Activated CD4-positive, alpha-beta T cell treated with anti-CD3 and anti-CD28 coated beads, Interleukin-2, amount 10 ng/mL, durations not matched to agents 7 days and 5 days (primary cell): Measurements from ENCODE around the gene MIB1. TPM values are rescaled to one million over a fixed set of nuclear protein-coding genes. Genes with fewer than 3 reads are reported as not detected.
A peak's percentile ranks its signal among the peaks of the same experiment; 100 is the strongest.
"Not testable (repeated sequence)": the region's sequence is repeated elsewhere in the genome, so short reads cannot be mapped to it uniquely, and the experiment has no call there.

Experiments used
- CTCF ChIA-PET: fragments of 350-600 bp; sonication (Branson Sonifier 250); formaldehyde crosslinking; loops from one replicate; lab custom pipeline; 2021; ENCODE audit warnings: antibody characterized with exemption; lab: Charles Lee
- POLR2A ChIA-PET: fragments of 350-600 bp; sonication (Branson Sonifier 250); formaldehyde crosslinking; loops from one replicate; lab custom pipeline; 2021; ENCODE audit warnings: antibody characterized with exemption; lab: Charles Lee
- DNase-seq: peaks from one replicate; pipeline ENCODE4 v3.0.0-alpha.2; 2020
- H3K27ac Mint-ChIP-seq: one replicate; pipeline ENCODE4 v1.8.0; 2021; ENCODE audit warnings: mild to moderate bottlenecking, moderate library complexity, mixed read lengths
- H3K27me3 Mint-ChIP-seq: one replicate; pipeline ENCODE4 v1.8.0; 2021; ENCODE audit warnings: mixed read lengths
- H3K36me3 Mint-ChIP-seq: one replicate; pipeline ENCODE4 v1.8.0; 2021; ENCODE audit warnings: low read depth, mixed read lengths
- H3K4me1 Mint-ChIP-seq: one replicate; pipeline ENCODE4 v1.8.0; 2021; ENCODE audit warnings: mixed read lengths
- H3K4me3 Mint-ChIP-seq: one replicate; pipeline ENCODE4 v1.8.0; 2021; ENCODE audit warnings: mild to moderate bottlenecking, moderate library complexity, mixed read lengths
- H3K9me3 Mint-ChIP-seq: one replicate; pipeline ENCODE4 v1.8.0; 2021; ENCODE audit warnings: mixed read lengths
- total RNA-seq, 2 experiments: library from RNA; stranded (reverse); gene quantifications; one replicate each; pipeline ENCODE4 v1.2.3, GENCODE V29; 2021

MIB1 gene
- total RNA-seq, 2 experiments from 2014 or later, result 36.7 to 37.3 TPM

- no peak for DNase-seq
- Mint-ChIP-seq H3K4me3 (no peak overlapping the region), H3K36me3 (no peaks in the 10 kb centered on the region), H3K27me3 (peaks cover 2% of the 10 kb centered on the region), H3K27ac (no peak overlapping the region), H3K9me3 (peaks cover 4% of the 10 kb centered on the region), H3K4me1 (no peaks in the 10 kb centered on the region)
- CTCF ChIA-PET, result no interaction called here
- POLR2A ChIA-PET, result no interaction called here
These were observed 15.4 kb upstream of the MIB1 start for GRCh38 chr18:21725201-21725600.

GRCh38 chr18:21727702-21728101, 12.9 kb upstream of the MIB1 start:
- Mint-ChIP-seq H3K4me1 (no peaks in the 10 kb centered on the region), H3K27me3 (no peaks in the 10 kb centered on the region), H3K27ac (no peak overlapping the region), H3K9me3 (peaks cover 4% of the 10 kb centered on the region), H3K36me3 (no peaks in the 10 kb centered on the region), H3K4me3 (no peak overlapping the region)
- CTCF ChIA-PET, result interaction anchor here (0.6 to 2.2 kb wide), 4 partner anchors 12 to 256 kb away, joined by 3 to 5 read pairs (median 4); partner anchors contain the start of genes ABHD3 and MIB1
- no peak for DNase-seq
- POLR2A ChIA-PET, result no interaction called here

GRCh38 chr18:21733011-21733410, 7.6 kb upstream of the MIB1 start:
- Mint-ChIP-seq H3K9me3 (peaks cover 24% of the 10 kb centered on the region), H3K36me3 (peaks cover 19% of the 10 kb centered on the region), H3K27ac (no peak overlapping the region), H3K27me3 (peaks cover 10% of the 10 kb centered on the region), H3K4me1 (peaks cover 3% of the 10 kb centered on the region), H3K4me3 (no peak overlapping the region)
- POLR2A ChIA-PET, result no interaction called here
- DNase-seq, result no peak
- CTCF ChIA-PET, result no interaction called here

GRCh38 chr18:21735452-21736015, 5.1 kb upstream of the MIB1 start:
- peak; percentile 42 for DNase-seq
- H3K27me3 Mint-ChIP-seq, result peaks cover 19% of the 10 kb centered on the region
- ChIA-PET POLR2A (interaction anchor here (0.5 kb wide), 1 partner anchor 58 kb away, joined by 4 read pairs; no protein-coding TSS in a partner anchor), CTCF (interaction anchor here (0.6 kb wide), 1 partner anchor 16 kb away, joined by 4 read pairs; no protein-coding TSS in a partner anchor)
- H3K27ac Mint-ChIP-seq, result peak overlapping the region; percentile 81
- H3K4me1 Mint-ChIP-seq, result peaks cover 19% of the 10 kb centered on the region
- peaks cover 20% of the 10 kb centered on the region for H3K9me3 Mint-ChIP-seq
- H3K4me3 Mint-ChIP-seq, result no peak overlapping the region
- H3K36me3 Mint-ChIP-seq, result peaks cover 19% of the 10 kb centered on the region

GRCh38 chr18:21736926-21737325, 3.7 kb upstream of the MIB1 start:
- peaks cover 19% of the 10 kb centered on the region for H3K27me3 Mint-ChIP-seq
- CTCF ChIA-PET, result interaction anchor here (0.6 kb wide), 1 partner anchor 36 kb away, joined by 3 read pairs; no protein-coding TSS in a partner anchor
- H3K4me3 Mint-ChIP-seq, POLR2A ChIA-PET, H3K27ac Mint-ChIP-seq, DNase-seq: not testable (repeated sequence)
- peaks cover 20% of the 10 kb centered on the region for H3K4me1 Mint-ChIP-seq
- H3K36me3 Mint-ChIP-seq, result peaks cover 24% of the 10 kb centered on the region
- peaks cover 20% of the 10 kb centered on the region for H3K9me3 Mint-ChIP-seq

- peaks cover 18% of the 10 kb centered on the region for H3K9me3 Mint-ChIP-seq
- POLR2A ChIA-PET, result interaction anchor here (0.7 kb wide), 1 partner anchor 57 kb away, joined by 4 read pairs; no protein-coding TSS in a partner anchor
- peaks cover 40% of the 10 kb centered on the region for H3K4me1 Mint-ChIP-seq
- H3K27me3 Mint-ChIP-seq, result peaks cover 19% of the 10 kb centered on the region
- peak overlapping the region; percentile 96 for H3K4me3 Mint-ChIP-seq
- peaks cover 28% of the 10 kb centered on the region for H3K36me3 Mint-ChIP-seq
- CTCF ChIA-PET, result interaction anchor here (0.7 to 2.4 kb wide), 8 partner anchors 10 to 171 kb away, joined by 3 to 13 read pairs (median 4); partner anchors contain the start of gene ESCO1
- peak overlapping the region; percentile 99 for H3K27ac Mint-ChIP-seq
- no peak for DNase-seq
These were observed 721 bp upstream of the MIB1 start for GRCh38 chr18:21739604-21740537.

- H3K4me3 Mint-ChIP-seq, result peak overlapping the region; percentile 80
- POLR2A ChIA-PET, result no interaction called here
- H3K27me3 Mint-ChIP-seq, result peaks cover 17% of the 10 kb centered on the region
- CTCF ChIA-PET, result interaction anchor here (1.7 kb wide), 1 partner anchor 140 kb away, joined by 13 read pairs; the partner anchor contains the start of gene ESCO1
- DNase-seq, result no peak
- H3K27ac Mint-ChIP-seq, result no peak overlapping the region
- peaks cover 25% of the 10 kb centered on the region for H3K36me3 Mint-ChIP-seq
- H3K9me3 Mint-ChIP-seq, result peaks cover 12% of the 10 kb centered on the region
- H3K4me1 Mint-ChIP-seq, result peaks cover 50% of the 10 kb centered on the region
These were observed 645 bp downstream of the MIB1 start for GRCh38 chr18:21741312-21741561.

GRCh38 chr18:21741562-21742314, 1.1 kb downstream of the MIB1 start:
- Mint-ChIP-seq H3K4me1 (peaks cover 54% of the 10 kb centered on the region), H3K9me3 (peaks cover 7% of the 10 kb centered on the region), H3K27ac (peak overlapping the region; percentile 85), H3K36me3 (peaks cover 24% of the 10 kb centered on the region), H3K4me3 (peak overlapping the region; percentile 80), H3K27me3 (peaks cover 14% of the 10 kb centered on the region)
- DNase-seq, result peak; percentile 13
- ChIA-PET POLR2A (interaction anchor here (0.6 kb wide), 1 partner anchor 26 kb away, joined by 4 read pairs; no protein-coding TSS in a partner anchor), CTCF (interaction anchor here (0.7 to 1.7 kb wide), 3 partner anchors 129 to 141 kb away, joined by 3 to 13 read pairs (median 3); partner anchors contain the start of gene ESCO1)

- Mint-ChIP-seq H3K9me3 (peaks cover 3% of the 10 kb centered on the region), H3K36me3 (peaks cover 18% of the 10 kb centered on the region), H3K27me3 (peaks cover 13% of the 10 kb centered on the region), H3K27ac (peak overlapping the region; percentile 85), H3K4me3 (peak overlapping the region; percentile 80), H3K4me1 (peaks cover 59% of the 10 kb centered on the region)
- ChIA-PET CTCF (interaction anchor here (0.7 to 1.3 kb wide), 2 partner anchors 130 to 141 kb away, joined by 3 read pairs; partner anchors contain the start of gene ESCO1), POLR2A (interaction anchor here (0.6 kb wide), 1 partner anchor 27 kb away, joined by 4 read pairs; no protein-coding TSS in a partner anchor)
- no peak for DNase-seq
These were observed 1.7 kb downstream of the MIB1 start for GRCh38 chr18:21742315-21742687.

- peak overlapping the region; percentile 79 for H3K27ac Mint-ChIP-seq
- peaks cover 6% of the 10 kb centered on the region for H3K27me3 Mint-ChIP-seq
- no peaks in the 10 kb centered on the region for H3K9me3 Mint-ChIP-seq
- H3K36me3 Mint-ChIP-seq, result peaks cover 15% of the 10 kb centered on the region
- ChIA-PET POLR2A (no interaction called here), CTCF (interaction anchor here (0.5 to 1.3 kb wide), 2 partner anchors 42 to 131 kb away, joined by 3 read pairs; no protein-coding TSS in a partner anchor)
- peak overlapping the region; percentile 72 for H3K4me3 Mint-ChIP-seq
- H3K4me1 Mint-ChIP-seq, result peaks cover 67% of the 10 kb centered on the region
- peak; percentile 17 for DNase-seq
These were observed 2.7 kb downstream of the MIB1 start for GRCh38 chr18:21743166-21743832.

GRCh38 chr18:21745231-21745630, 4.6 kb downstream of the MIB1 start:
- DNase-seq, result no peak
- CTCF ChIA-PET, result no interaction called here
- Mint-ChIP-seq H3K36me3 (peaks cover 15% of the 10 kb centered on the region), H3K4me3 (no peak overlapping the region), H3K27ac (no peak overlapping the region), H3K9me3 (no peaks in the 10 kb centered on the region), H3K4me1 (peaks cover 58% of the 10 kb centered on the region), H3K27me3 (no peaks in the 10 kb centered on the region)
- POLR2A ChIA-PET, result no interaction called here
